SK-N-SH (cell line): ENCODE data around the gene KRTAP12-1. TPM values are rescaled to one million over a fixed set of nuclear protein-coding genes. Genes with fewer than 3 reads are reported as not detected.

ENCODE experiments used
- CTCF ChIA-PET: fragments of 300-600, 350-600 bp; formaldehyde crosslinking; extraction: SDS; loops from one replicate; lab custom pipeline; 2021; lab: Yijun Ruan, JAX
- POLR2A ChIA-PET: fragments of 350-600 bp; sonication (Branson Sonifier 250); formaldehyde crosslinking; extraction: SDS; loops from one replicate; lab custom pipeline; 2020; ENCODE audit warnings: antibody characterized with exemption, inconsistent platforms; lab: Yijun Ruan, JAX
- DNase-seq: peaks from one replicate; pipeline ENCODE4 v3.0.0; 2012
- H2AFZ ChIP-seq: fragments of 200-600 bp; sonication (generic); 2 replicates; pipeline ENCODE4 v1.8.1; 2016; ENCODE audit warnings: antibody characterized with exemption, mild to moderate bottlenecking, low read depth
- H3F3A ChIP-seq: fragments of 200-600 bp; sonication (generic); replicated peaks from 2 replicates; pipeline ENCODE3; 2016; ENCODE audit warnings: antibody characterized with exemption, mild to moderate bottlenecking; ENCODE audit not compliant: insufficient read depth
- H3K27ac ChIP-seq, 2 experiments: fragments of 200-500 bp in 1 of 2; fragments of 200-600 bp in 1 of 2; sonication (Bioruptor generic) in 1 of 2; sonication (generic), shearing (Covaris generic) in 1 of 2; 2 replicates each; pipeline versions ENCODE4 v1.5.1 to v1.6.1; 2014 to 2016; ENCODE audit warnings: low read depth in 2 of 2, inconsistent platforms in 1 of 2, low read length in 1 of 2, mild to moderate bottlenecking in 1 of 2, mixed read lengths in 1 of 2
- H3K27me3 ChIP-seq: fragments of 200-600 bp; sonication (generic), shearing (Covaris generic); 2 replicates; pipeline ENCODE4 v1.6.1; 2016; ENCODE audit warnings: mixed run types; ENCODE audit not compliant: insufficient read depth
- H3K36me3 ChIP-seq, 2 experiments: fragments of 200-500 bp in 1 of 2; fragments of 200-600 bp in 1 of 2; sonication (Bioruptor generic) in 1 of 2; sonication (generic) in 1 of 2; replicated peaks in 1 of 2; 2 replicates each; pipeline versions ENCODE3 to v1.5.1; 2014 to 2016; ENCODE audit warnings: low read length in 1 of 2, mild to moderate bottlenecking in 1 of 2; ENCODE audit not compliant: insufficient read depth in 2 of 2, control insufficient read depth in 1 of 2
- H3K4me1 ChIP-seq, 2 experiments: fragments of 200-500 bp in 1 of 2; fragments of 200-600 bp in 1 of 2; sonication (Bioruptor generic) in 1 of 2; sonication (generic), shearing (Covaris generic) in 1 of 2; 2 replicates each; pipeline versions ENCODE4 v1.5.1 to v1.6.1; 2014 to 2016; ENCODE audit warnings: low read depth in 1 of 2, low read length in 1 of 2, mixed run types in 1 of 2; ENCODE audit not compliant: insufficient read depth in 2 of 2, control insufficient read depth in 1 of 2
- H3K4me2 ChIP-seq: fragments of 200-600 bp; sonication (generic), shearing (Covaris generic); 2 replicates; pipeline ENCODE4 v1.6.1; 2017; ENCODE audit warnings: mixed run types
- H3K4me3 ChIP-seq, 2 experiments: fragments of 200-500 bp in 1 of 2; fragments of 200-600 bp in 1 of 2; sonication (Bioruptor generic) in 1 of 2; sonication (generic), shearing (Covaris generic) in 1 of 2; 2 replicates each; pipeline versions ENCODE4 v1.5.1 to v1.8.1; 2014 to 2016; ENCODE audit warnings: low read depth in 2 of 2, inconsistent platforms in 1 of 2, low read length in 1 of 2, mild to moderate bottlenecking in 1 of 2, mixed read lengths in 1 of 2, moderate library complexity in 1 of 2
- H3K79me2 ChIP-seq: fragments of 200-600 bp; sonication (generic); 2 replicates; pipeline ENCODE4 v1.8.1; 2017; ENCODE audit warnings: mild to moderate bottlenecking; ENCODE audit not compliant: insufficient read depth
- H3K9ac ChIP-seq: fragments of 200-600 bp; sonication (generic); 2 replicates; pipeline ENCODE4 v1.6.1; 2017; ENCODE audit warnings: mixed run types
- H3K9me2 ChIP-seq: fragments of 200-600 bp; sonication (generic); 2 replicates; pipeline ENCODE4 v1.6.1; 2017; ENCODE audit warnings: mixed run types
- H3K9me3 ChIP-seq: fragments of 200-600 bp; sonication (generic); 2 replicates; pipeline ENCODE4 v1.6.1; 2017; ENCODE audit warnings: mixed run types, mild to moderate bottlenecking, moderate library complexity
- H4K20me1 ChIP-seq: fragments of 200-600 bp; sonication (generic); 2 replicates; pipeline ENCODE4 v1.6.1; 2017; ENCODE audit warnings: mild to moderate bottlenecking, mixed run types; ENCODE audit not compliant: insufficient read depth
- CHD2 ChIP-seq: fragments of 150-350 bp; IDR thresholded peaks from 2 replicates; pipeline ENCODE4 v1.6.1; 2018; ENCODE audit warnings: low read length; ENCODE audit not compliant: partially characterized antibody
- CTCF ChIP-seq: fragments of 200-600 bp; sonication (generic); IDR thresholded peaks from 2 replicates; pipeline ENCODE4 v1.6.1; 2017; ENCODE audit warnings: antibody characterized with exemption, mild to moderate bottlenecking, moderate library complexity
- EP300 ChIP-seq, 2 experiments: IDR thresholded peaks; 2 replicates each; pipeline versions ENCODE4 v1.4.0 to v1.6.1; 2012; ENCODE audit warnings: borderline replicate concordance in 1 of 2, low read depth in 1 of 2, low read length in 1 of 2
- EZH2phosphoT487 ChIP-seq: fragments of 200-600 bp; sonication (generic); IDR thresholded peaks from 2 replicates; pipeline ENCODE4 v1.6.1; 2017; ENCODE audit warnings: low read depth, mixed run types, mild to moderate bottlenecking, antibody characterized with exemption, moderate library complexity, borderline replicate concordance
- FOSL2 ChIP-seq: IDR thresholded peaks from 2 replicates; pipeline ENCODE4 v1.4.0; 2012; ENCODE audit warnings: low read depth, mild to moderate bottlenecking, moderate library complexity, borderline replicate concordance
- FOXM1 ChIP-seq: IDR thresholded peaks from 2 replicates; pipeline ENCODE4 v1.4.0; 2012; ENCODE audit warnings: low read depth, mild to moderate bottlenecking
- GABPA ChIP-seq: IDR thresholded peaks from 2 replicates; pipeline ENCODE4 v1.4.0; 2012; ENCODE audit warnings: low read depth, mild to moderate bottlenecking
- IRF3 ChIP-seq: fragments of 150-350 bp; IDR thresholded peaks from 2 replicates; pipeline ENCODE4 v1.6.1; 2016; ENCODE audit warnings: mild to moderate bottlenecking, low read depth, low read length
- MEF2A ChIP-seq: IDR thresholded peaks from 2 replicates; pipeline ENCODE4 v1.4.0; 2012; ENCODE audit warnings: low read depth, borderline replicate concordance
- MXI1 ChIP-seq: IDR thresholded peaks from 2 replicates; pipeline ENCODE4 v1.6.1; 2012; ENCODE audit warnings: mild to moderate bottlenecking, low read depth, low read length, improper control_type of control experiment
- NFIC ChIP-seq: IDR thresholded peaks from 2 replicates; pipeline ENCODE4 v1.4.0; 2012; ENCODE audit warnings: borderline replicate concordance
- PBX3 ChIP-seq: IDR thresholded peaks from 2 replicates; pipeline ENCODE4; 2012
- RAD21 ChIP-seq: IDR thresholded peaks from 2 replicates; pipeline ENCODE4 v1.6.1; 2012; ENCODE audit warnings: mild to moderate bottlenecking, low read length
- RXRA ChIP-seq: IDR thresholded peaks from 2 replicates; pipeline ENCODE4 v1.4.0; 2012; ENCODE audit warnings: low read depth, mild to moderate bottlenecking, borderline replicate concordance
- SMC3 ChIP-seq: IDR thresholded peaks from 2 replicates; pipeline ENCODE4 v1.6.1; 2012; ENCODE audit warnings: low read depth, low read length, improper control_type of control experiment
- TAF1 ChIP-seq: IDR thresholded peaks from 2 replicates; pipeline ENCODE4 v1.6.1; 2012; ENCODE audit warnings: low read depth, mild to moderate bottlenecking, low read length, moderate library complexity, borderline replicate concordance
- TCF12 ChIP-seq: IDR thresholded peaks from 2 replicates; pipeline ENCODE4 v1.4.0; 2012
- USF1 ChIP-seq: IDR thresholded peaks from 2 replicates; pipeline ENCODE4 v1.4.0; 2012; ENCODE audit warnings: low read depth, borderline replicate concordance
- USF2 ChIP-seq: fragments of 150-350 bp; IDR thresholded peaks from 2 replicates; pipeline ENCODE4 v1.6.1; 2017; ENCODE audit warnings: antibody characterized with exemption, low read length, low read depth, borderline replicate concordance
- WGBS: methylation state at CpG from one replicate; pipeline ENCODE4 v1.1.6; 2017; ENCODE audit warnings: low lambda C conversion rate; 5-methylcytosine and 5-hydroxymethylcytosine counted together
- polyA plus RNA-seq, 3 experiments: library from polyadenylated mRNA; depleted of rRNA; stranded (reverse); fragments of >200 nt; gene quantifications; 2 replicates each; pipeline ENCODE4 v1.2.3, GENCODE V29; 2012

The KRTAP12-1 gene
- polyA plus RNA-seq, 1 of the 3 experiments (the other 2 are of a cell fraction) = not detected

GRCh38 chr21:44684483-44684882 is 2.5 kb upstream of the KRTAP12-1 start (continued):
- TF ChIP-seq NFIC (no peak), RXRA (no peak), FOXM1 (no peak), MEF2A (no peak), CHD2 (no peak), GABPA (no peak), IRF3 (no peak), CTCF (no peak), MXI1 (no peak), TCF12 (no peak), PBX3 (no peak)

GRCh38 chr21:44684077-44684476 is 2.1 kb upstream of the KRTAP12-1 start:
- Histone ChIP-seq H2AFZ (no peak overlapping the region), H3K9me3 (no peaks in the 10 kb centered on the region), H4K20me1 (no peaks in the 10 kb centered on the region), H3K36me3 (no peaks in the 10 kb centered on the region), H3K4me3 (no peak overlapping the region), H3K4me1 (no peaks in the 10 kb centered on the region), H3K27ac (no peak overlapping the region), H3K79me2 (no peaks in the 10 kb centered on the region), H3K27me3 (peaks cover 44% of the 10 kb centered on the region), H3K4me2 (no peak overlapping the region), H3K9me2 (no peaks in the 10 kb centered on the region), H3F3A (no peaks in the 10 kb centered on the region), H3K9ac (no peak overlapping the region)
- CTCF ChIA-PET = interaction anchor here (0.5 kb wide), 1 partner anchor 9 kb away, joined by 3 read pairs; no protein-coding TSS in a partner anchor
- 10% methylated on average over 6 of the region's 7 CpGs for WGBS
- no peak for DNase-seq
- POLR2A ChIA-PET = no interaction called here
- TF ChIP-seq FOXM1 (no peak), USF2 (no peak), NFIC (no peak), CHD2 (no peak), TCF12 (no peak), FOSL2 (no peak), TAF1 (no peak), CTCF (no peak), EZH2phosphoT487 (no peak), USF1 (no peak), RAD21 (no peak), PBX3 (no peak), EP300 (IDR thresholded peaks at IDR 0.05; ENCODE audit: borderline replicate concordance in 1 of 2, low read depth in 1 of 2, low read length in 1 of 2) (no peak), SMC3 (no peak), RXRA (no peak)
